Thoracic aorta (tissue), 2 donors: Measurements from ENCODE around the gene SLC18A2. TPM values are rescaled to one million over a fixed set of nuclear protein-coding genes. Genes with fewer than 3 reads are reported as not detected.

ENCODE experiments used
- ATAC-seq: fragments of 150-250 bp; one replicate; pipeline ENCODE4 v1.8.0; 2017; ENCODE audit warnings: low read depth; ENCODE audit not compliant: insufficient number of reproducible peaks, low FRiP score
- DNase-seq: peaks from one replicate; pipeline ENCODE4 v3.0.0-alpha.2; 2020; ENCODE audit warnings: low spot score
- H3K27ac ChIP-seq, 2 donors: fragments of 200-600 bp; sonication (generic); 1 replicate in 1 of 2; 2 replicates in 1 of 2; pipeline ENCODE4 v1.5.1; 2016; ENCODE audit warnings: mild to moderate bottlenecking in 2 of 2, moderate library complexity in 2 of 2
- H3K27me3 ChIP-seq: fragments of 200-600 bp; sonication (generic); replicated peaks from 2 replicates; pipeline ENCODE4 v1.6.0; 2016; ENCODE audit warnings: mild to moderate bottlenecking; ENCODE audit not compliant: insufficient read depth
- H3K36me3 ChIP-seq: fragments of 200-600 bp; sonication (generic); one replicate; pipeline ENCODE4 v1.5.1; 2016
- H3K4me1 ChIP-seq, 2 donors: fragments of 200-600 bp; sonication (generic); 1 replicate in 1 of 2; 2 replicates in 1 of 2; pipeline versions ENCODE4 v1.5.1 to v1.6.0; 2016; ENCODE audit warnings: low read depth in 2 of 2, mild to moderate bottlenecking in 1 of 2; ENCODE audit not compliant: control insufficient read depth in 1 of 2
- H3K4me3 ChIP-seq: fragments of 200-600 bp; sonication (generic); 2 replicates; pipeline ENCODE4 v1.5.1; 2016; ENCODE audit warnings: mild to moderate bottlenecking
- H3K9me3 ChIP-seq: fragments of 200-600 bp; sonication (generic); 2 replicates; pipeline ENCODE4 v1.5.1; 2016
- total RNA-seq, 2 donors: library from RNA; depleted of rRNA; stranded (reverse); fragments of >200 nt; gene quantifications; one replicate each; pipeline versions ENCODE4 v1.1.0 to v1.2.3, GENCODE V29; 2016
- TF ChIP-seq, protein P1 (sequence below): fragments of 200-600 bp; sonication (generic); IDR thresholded peaks from one replicate; pipeline ENCODE4 v1.5.1; 2019; ENCODE audit warnings: antibody characterized with exemption

The SLC18A2 gene
- total RNA-seq, 2 donors from 2014 or later = 0.35 to 1.8 TPM

DNA sequence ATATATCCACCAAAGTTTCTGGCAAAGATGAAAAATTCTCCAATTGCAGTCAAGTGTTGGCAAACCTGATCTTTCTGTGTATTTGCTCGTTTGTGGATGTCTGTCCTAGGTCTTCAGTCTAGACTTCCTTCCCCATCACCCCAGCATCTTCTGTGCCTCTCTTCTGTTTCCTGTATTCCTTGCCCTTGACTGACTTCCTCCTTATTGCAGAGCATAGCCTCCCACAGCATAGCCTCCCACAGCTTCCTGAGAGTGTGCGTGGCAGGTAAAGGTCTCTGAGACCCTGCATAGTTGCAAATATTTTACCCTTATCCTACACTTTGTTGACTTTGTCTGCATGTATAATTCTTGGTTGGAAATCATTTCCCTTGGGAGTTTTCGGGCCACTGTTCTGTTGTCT, 18.4 kb downstream of the SLC18A2 start:
- H3K4me3 ChIP-seq = no peak overlapping the region
- H3K27me3 ChIP-seq = no peaks in the 10 kb centered on the region
- no peaks in the 10 kb centered on the region for H3K4me1 ChIP-seq
- no peaks in the 10 kb centered on the region for H3K9me3 ChIP-seq
- TF ChIP-seq, protein P1, sequence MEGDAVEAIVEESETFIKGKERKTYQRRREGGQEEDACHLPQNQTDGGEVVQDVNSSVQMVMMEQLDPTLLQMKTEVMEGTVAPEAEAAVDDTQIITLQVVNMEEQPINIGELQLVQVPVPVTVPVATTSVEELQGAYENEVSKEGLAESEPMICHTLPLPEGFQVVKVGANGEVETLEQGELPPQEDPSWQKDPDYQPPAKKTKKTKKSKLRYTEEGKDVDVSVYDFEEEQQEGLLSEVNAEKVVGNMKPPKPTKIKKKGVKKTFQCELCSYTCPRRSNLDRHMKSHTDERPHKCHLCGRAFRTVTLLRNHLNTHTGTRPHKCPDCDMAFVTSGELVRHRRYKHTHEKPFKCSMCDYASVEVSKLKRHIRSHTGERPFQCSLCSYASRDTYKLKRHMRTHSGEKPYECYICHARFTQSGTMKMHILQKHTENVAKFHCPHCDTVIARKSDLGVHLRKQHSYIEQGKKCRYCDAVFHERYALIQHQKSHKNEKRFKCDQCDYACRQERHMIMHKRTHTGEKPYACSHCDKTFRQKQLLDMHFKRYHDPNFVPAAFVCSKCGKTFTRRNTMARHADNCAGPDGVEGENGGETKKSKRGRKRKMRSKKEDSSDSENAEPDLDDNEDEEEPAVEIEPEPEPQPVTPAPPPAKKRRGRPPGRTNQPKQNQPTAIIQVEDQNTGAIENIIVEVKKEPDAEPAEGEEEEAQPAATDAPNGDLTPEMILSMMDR = no peak
- H3K36me3 ChIP-seq = no peaks in the 10 kb centered on the region
- DNase-seq (no peak), ATAC-seq (no peak)
- no peak overlapping the region for H3K27ac ChIP-seq

DNA sequence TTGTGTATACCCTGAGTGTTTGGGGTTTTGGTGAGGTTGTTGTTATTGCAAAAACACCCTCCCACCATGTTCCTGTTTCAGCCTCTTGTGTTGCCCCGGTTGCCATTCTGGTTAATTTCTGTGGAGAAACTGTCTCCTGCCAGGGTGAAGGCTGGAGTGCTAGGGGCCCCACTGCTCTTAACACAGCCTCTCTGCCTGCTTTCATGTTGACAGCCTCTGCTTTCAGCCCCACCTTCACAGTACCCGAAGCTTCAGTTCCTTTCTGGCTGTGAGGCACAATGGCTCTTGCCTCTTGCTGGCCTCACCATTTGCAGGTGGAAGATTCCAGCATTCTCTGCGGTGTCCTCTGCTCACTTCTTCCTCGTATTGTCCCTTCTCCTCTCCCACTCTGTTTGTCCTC, 19.2 kb downstream of the SLC18A2 start:
- ATAC-seq = no peak
- Histone ChIP-seq H3K27me3 (no peaks in the 10 kb centered on the region), H3K4me1 (no peaks in the 10 kb centered on the region), H3K4me3 (no peak overlapping the region), H3K27ac (no peak overlapping the region), H3K36me3 (no peaks in the 10 kb centered on the region), H3K9me3 (no peaks in the 10 kb centered on the region)
- TF ChIP-seq, protein P1 = no peak
- DNase-seq = no peak

DNA sequence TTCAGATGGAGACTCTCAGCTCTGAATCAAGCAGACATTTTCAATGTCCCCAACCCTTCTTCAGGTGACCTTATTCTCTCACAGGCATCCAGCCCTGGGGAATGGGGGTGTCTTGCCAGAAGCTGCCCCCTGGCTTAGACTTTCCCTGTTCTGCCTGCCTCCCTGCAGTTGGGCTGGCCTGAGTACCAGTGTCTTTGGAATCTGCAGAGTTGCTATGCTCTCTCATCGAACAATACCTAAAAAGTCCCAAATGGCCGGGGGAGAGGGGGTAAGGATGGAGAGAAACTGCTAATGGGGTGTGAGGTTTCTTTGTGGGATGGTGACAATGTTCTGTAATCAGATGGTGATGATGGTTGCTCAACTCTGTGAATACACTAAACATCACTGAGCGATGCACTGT, 20.6 kb downstream of the SLC18A2 start:
- Histone ChIP-seq H3K36me3 (no peaks in the 10 kb centered on the region), H3K27ac (no peak overlapping the region), H3K27me3 (no peaks in the 10 kb centered on the region), H3K4me1 (no peaks in the 10 kb centered on the region), H3K4me3 (no peak overlapping the region), H3K9me3 (no peaks in the 10 kb centered on the region)
- ATAC-seq (no peak), DNase-seq (no peak)
- TF ChIP-seq, protein P1 = no peak

DNA sequence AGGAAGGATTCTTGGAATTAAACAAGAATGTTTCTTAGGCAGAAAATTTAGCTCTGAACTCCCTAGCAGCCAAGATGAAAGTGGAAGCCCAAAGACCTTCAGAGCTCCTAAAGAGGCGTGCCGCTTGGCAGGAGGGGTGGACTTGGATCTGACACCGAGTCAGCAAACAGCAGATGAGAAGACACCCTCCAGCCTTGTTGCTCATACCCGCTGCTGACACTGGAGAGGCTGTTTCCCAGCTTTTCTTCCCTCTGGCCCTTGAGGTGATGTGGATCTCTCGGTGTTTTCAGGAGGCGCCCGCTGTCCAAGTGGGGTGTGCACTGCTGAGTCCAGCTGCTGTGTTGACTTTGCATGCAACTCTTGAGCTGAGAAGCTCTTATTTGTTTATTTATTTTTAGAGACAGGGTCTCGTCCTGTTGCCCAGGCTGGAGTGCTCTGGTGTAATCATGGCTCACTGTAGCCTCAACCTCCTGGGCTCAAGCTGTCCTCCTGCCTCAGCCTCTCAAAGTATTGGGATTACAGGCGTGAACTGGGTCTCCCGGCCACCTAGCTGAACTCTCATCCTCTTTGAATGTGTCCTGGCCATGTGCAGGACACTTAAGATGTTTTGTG, 21.5 kb downstream of the SLC18A2 start:
- Histone ChIP-seq H3K4me1 (no peaks in the 10 kb centered on the region), H3K27me3 (no peaks in the 10 kb centered on the region), H3K9me3 (no peaks in the 10 kb centered on the region), H3K4me3 (no peak overlapping the region), H3K36me3 (no peaks in the 10 kb centered on the region), H3K27ac (no peak overlapping the region)
- DNase-seq (no peak), ATAC-seq (no peak)
- TF ChIP-seq, protein P1 = no peak

DNA sequence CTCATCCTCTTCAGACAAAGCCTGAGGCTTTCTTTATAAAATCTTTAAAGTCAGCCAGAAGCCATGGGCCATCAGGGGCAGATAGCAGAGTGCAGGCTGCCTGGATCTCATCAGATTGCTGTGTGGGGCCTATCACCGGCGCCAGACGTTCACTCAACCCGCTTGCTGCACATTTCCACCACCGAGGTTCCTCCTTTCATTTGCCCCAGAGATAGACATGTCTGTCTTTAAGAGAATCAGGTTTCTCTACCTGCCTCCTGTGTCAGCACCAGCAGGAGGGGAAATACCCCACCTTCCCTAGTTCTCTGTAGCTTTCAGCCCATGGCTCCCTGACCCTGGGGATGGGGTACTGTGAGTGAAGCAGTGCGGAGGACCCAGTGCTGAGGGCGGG, 22.0 kb downstream of the SLC18A2 start:
- H3K9me3 ChIP-seq = no peaks in the 10 kb centered on the region
- no peaks in the 10 kb centered on the region for H3K27me3 ChIP-seq
- ATAC-seq (no peak), DNase-seq (no peak)
- no peak overlapping the region for H3K27ac ChIP-seq
- no peaks in the 10 kb centered on the region for H3K36me3 ChIP-seq
- no peaks in the 10 kb centered on the region for H3K4me1 ChIP-seq
- TF ChIP-seq, protein P1 = no peak
- H3K4me3 ChIP-seq = no peak overlapping the region
